Stimulated activated CD8-positive, alpha-beta memory T cell treated with anti-CD3 and anti-CD28 coated beads, Interleukin-15, amount 100 ng/mL, for 48 hours (primary cell): ENCODE measurements around the gene UBE2J2.

Source experiments
- DNase-seq, 2 donors: peaks; one replicate each; pipeline ENCODE4 v3.0.0-alpha.2; 2020; ENCODE audit warnings: low read depth in 2 of 2

Gene UBE2J2

DNA sequence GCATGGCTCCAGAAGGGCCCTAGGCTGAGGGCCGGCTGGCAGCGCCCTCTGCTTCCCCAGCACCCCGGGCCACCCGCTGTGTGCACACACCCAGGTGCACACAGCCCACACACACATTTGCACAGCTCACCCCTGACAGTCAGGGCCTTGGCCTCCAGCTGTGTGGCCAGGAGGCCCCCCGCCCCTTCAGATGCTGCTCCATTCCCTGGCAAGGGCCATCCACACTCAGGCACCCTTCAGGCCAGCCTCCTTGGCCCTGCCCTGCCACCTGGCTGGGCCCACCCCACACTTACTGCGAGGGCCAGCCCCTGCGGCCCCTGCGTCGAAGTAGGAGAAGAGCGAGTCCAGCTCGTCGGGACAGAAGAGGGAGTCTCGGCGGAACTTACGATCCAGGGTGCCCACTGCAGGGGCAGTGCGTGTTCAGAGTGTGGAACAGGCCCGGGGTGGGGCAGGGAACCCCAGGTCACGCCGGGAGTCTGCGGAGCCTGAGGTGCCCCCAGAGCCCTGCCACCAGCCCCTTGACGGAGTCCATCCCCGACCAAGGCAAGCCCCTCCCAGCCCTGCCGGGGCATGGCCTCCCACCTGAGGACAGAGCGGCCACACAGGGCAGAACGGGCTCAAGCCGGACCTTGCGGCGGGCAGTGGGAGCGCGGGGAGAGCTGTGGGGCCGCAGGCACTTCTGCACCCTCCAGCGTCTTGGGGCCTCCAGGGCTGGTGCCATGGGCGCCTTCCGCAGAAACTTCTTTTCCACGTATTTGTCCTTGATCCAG, 21.7 kb upstream of the UBE2J2 start:
- DNase-seq, result no peak

DNA sequence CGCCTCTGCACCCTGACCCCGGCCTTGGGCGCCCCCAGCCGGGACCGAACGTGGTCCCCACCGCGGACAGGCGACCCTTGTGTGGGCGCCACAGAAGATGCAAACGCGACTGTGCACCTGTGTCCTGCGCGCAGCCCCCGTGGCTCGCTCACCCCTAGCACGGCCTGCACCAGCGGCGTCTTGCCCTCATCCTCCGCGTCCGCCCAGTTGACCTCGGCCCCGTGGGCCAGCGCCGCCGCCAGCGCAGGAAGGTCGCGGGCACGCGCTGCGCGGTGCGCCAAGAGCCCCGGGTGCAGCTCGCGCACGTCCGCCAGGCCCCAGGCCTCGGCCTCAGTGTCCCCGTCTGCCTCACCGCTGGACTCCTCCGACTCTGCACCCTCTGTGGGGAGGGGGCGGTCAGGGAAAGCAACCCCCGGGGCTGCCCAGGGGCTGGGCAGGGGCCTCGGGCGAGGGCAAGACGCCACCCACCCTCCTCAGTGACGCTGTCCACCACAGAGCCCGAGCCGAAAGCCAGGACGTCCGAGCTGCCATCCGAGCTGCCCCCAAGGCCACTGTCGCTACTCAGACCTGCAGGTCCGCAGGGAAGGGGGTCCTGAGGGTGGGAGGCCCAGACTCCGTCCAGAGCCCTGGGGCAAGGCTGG, 20.7 kb upstream of the UBE2J2 start:
- no peak for DNase-seq

DNA sequence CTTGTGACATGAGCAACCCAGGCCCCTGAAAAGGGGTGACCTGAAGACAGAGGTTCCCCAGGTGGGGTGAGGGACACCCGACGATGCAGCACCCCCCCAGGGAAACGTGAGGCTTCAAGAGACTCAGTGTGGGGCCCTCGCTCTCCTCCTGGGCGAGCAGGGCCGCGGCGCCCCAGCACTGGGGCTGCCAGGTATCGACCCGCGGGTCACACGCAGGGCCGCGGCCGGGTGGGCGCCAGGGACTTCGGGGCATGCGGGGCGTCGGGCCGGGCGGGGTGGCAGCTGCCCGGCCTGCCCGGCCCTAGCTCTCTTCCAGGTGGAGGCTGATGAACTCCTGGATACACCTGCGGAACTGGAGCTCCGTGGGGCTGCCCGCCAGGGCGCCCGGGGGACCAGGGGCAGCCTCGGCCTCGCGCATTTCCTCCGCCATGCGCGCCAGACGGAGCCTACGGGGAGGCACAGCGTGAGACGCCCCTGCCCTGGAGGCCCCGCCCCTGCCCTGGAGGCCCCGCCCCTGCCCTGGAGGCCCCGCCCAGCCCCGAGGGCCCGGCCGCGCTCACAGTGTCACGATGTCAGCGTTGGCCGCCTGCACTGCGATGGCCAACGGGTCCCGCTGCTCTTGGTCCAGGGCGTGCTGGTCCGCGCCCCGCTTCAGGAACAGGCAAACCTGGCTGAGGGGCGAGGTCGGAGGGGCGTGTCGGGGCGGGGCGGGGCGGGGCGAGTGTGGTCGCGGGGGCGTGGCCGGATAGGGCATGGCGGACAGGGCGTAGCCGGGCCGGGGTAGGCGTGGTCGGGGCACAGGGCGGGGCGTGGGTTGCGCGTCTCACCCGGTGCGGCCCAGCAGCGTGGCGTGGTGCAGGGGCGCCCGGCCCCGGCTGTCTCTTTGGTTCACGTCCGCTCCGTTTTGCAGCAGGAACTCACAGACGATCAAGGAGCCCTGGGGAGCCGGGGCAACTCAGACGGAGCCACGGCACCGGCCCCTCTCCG, 19.9 kb upstream of the UBE2J2 start:
- no peak for DNase-seq

DNA sequence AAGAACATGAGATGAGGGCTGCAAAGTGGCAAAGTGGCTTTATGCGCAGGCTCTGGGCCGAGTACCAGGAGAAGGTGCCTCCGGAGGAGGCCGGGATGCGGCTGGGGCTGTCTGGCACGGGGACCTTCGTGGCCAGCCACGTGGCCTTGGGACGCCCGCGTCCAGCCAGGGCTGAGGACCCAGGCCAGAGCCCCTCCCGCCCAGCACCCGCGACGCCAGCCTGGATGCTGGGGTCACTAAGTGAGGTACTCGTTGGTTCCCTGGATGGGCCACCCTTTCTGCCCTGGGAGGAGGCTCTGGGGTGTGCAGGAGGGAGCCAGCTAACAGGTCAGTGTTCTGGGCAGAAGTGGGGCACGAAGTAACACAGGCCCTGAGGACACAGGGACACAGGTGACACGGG, 19.2 kb upstream of the UBE2J2 start:
- DNase-seq, result no peak

DNA sequence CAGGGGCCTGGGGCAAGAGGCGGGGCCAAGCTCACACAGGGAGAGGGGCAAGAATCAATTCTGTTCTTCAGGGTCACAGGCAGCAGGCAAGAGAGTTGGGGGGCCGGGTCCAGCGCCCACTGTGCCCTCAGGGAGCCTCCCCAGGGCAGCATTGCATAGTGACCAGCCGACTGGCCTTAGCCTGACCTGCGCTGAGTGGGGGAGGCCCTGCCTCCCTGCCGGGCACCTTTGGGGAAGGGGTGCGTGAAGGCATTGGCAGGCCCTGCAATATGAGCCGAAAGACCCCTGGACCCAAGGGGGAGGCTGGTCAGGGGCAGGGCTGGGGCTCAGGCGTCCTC, 18.8 kb upstream of the UBE2J2 start:
- DNase-seq, result no peak

- DNase-seq, result peak in 1 of 2 donors; percentile 40
Observed at GRCh38 chr1:1291548-1292441, 18.1 kb upstream of the UBE2J2 start.

GRCh38 chr1:1291023-1291528, 17.4 kb upstream of the UBE2J2 start:
- no peak for DNase-seq

- no peak for DNase-seq
Observed at GRCh38 chr1:1290238-1290731, 16.6 kb upstream of the UBE2J2 start.

DNA sequence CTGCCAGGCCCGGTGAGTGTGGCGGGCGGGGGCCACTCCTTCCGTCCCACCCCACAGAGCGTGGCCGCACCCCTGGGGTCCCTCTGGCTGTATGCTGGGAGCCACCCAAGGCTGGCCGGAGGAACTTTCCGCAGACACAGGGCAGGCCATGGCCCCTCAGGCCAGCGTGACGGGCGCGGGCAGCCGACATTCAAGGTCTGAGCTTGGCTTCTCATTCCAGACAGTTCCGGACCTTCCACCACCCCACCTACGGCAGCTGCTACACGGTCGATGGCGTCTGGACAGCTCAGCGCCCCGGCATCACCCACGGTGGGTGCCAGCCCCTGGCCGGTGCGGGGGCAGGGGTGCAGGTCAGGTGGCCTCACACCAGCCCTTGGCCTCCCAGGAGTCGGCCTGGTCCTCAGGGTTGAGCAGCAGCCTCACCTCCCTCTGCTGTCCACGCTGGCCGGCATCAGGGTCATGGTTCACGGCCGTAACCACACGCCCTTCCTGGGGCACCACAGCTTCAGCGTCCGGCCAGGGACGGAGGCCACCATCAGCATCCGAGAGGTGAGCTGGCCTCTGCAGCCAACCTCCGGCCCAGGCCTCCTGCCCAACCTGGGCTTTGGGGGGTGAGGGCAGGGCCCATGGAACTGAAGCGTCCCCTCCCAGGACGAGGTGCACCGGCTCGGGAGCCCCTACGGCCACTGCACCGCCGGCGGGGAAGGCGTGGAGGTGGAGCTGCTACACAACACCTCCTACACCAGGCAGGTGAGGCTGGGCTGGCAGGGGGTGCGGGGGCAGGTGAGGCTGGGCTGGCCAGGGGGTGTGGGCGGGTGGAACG, 13.8 kb upstream of the UBE2J2 start:
- no peak for DNase-seq

DNA sequence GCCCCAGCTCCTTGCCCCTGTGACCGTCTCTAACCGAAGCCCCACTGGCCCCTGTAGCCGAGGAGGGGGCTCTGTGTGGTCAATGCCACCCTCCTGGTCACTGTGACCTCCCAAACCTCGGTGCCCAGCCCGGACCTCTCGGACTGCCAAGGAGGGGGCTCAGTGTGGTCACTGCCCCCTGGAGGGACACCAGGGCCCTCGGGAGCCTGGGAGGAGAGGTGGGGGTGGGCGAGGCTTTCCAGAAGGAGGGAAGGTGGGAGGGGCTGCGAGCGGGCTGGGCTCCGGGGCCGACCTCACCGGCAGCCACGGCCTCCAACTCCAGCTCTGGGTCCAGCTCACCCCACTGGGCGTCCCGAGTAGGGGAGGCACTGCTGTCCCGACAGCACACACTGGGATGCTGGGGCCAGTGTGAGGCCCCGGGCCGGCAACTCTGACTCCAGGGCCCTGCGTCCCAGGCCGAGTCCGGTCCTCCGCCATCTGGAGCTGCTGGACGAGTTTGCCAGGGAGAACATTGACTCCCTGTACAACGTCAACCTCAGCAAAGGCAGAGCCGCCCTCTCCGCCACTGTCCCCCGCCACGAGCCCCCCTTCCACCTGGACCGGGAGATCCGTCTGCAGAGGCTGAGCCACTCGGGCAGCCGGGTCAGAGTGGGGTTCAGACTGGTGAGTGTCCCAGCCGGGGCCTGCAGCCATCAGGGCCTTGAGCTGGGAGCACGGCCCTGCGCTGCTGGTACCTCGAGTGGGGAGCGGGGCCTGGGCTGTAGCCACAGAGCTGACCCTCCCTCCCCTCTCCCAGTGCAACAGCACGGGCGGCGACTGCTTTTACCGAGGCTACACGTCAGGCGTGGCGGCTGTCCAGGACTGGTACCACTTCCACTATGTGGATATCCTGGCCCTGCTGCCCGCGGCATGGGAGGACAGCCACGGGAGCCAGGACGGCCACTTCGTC, 12.9 kb upstream of the UBE2J2 start:
- DNase-seq, result no peak

GRCh38 chr1:1285611-1286311, 12.1 kb upstream of the UBE2J2 start:
- DNase-seq, result no peak

GRCh38 chr1:1285102-1285571, 11.5 kb upstream of the UBE2J2 start:
- no peak for DNase-seq

DNA sequence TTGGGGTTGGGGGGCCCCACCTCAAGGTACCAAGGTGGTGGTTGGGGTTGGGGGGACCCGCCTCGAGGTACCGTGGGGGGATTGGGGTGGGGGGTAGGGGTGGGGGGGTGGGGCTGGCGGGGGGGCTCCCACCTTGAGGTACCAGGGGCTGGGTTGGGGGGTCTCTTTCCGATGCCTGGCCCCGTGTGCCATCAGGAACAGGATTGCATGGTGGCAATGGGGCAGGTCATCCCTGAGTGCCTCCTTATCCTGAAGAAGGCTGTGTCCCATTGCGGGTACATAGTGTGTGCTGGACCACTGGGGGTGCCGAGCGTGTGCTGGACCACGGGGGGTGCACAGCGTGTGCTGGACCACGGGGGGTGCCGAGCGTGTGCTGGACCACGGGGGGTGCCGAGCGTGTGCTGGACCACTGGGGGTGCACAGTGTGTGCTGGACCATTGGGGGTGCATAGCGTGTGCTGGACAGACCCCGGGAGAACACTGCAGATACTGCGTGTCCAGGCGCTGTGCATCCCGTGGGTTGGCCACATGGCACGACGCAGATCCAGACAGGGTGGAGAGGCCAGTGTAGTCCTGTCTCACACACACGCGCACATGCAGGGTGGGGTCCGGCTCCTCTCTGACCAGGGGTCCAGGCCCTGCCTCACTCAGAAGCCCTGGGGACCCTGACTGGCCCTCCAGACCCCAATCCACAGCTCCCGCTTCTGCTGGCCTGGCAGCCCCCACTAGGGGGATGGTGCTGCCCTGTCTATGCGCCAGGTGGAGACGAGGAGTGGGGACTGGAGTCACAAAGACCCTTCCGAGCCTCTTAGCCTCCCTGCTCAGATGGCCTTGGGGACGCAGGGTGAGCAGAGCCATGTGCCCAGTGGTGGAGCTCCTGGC, 10.8 kb upstream of the UBE2J2 start:
- DNase-seq, result no peak

DNA sequence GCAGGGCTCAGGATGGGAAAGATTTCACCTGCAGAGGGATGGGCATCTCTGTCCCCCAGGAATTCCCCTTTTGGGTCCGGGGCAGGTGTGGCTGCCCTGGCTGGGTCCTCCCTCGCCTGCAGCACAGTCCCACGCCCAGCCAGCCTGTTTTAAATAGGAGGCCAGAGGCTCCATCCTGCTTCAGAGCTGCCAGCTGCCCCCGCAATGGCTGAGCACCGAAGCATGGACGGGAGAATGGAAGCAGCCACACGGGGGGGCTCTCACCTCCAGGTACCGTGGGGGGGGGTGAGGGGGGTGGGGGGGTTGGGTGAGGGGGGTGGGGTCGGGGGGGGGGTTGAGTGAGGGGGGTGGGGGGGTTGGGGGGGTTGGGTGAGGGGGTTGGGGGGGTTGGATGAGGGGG, 10.2 kb upstream of the UBE2J2 start:
- no peak for DNase-seq

- peak in 1 of 2 donors; percentile 44 for DNase-seq
Observed at GRCh38 chr1:1282998-1283397, 9.3 kb upstream of the UBE2J2 start.

GRCh38 chr1:1281533-1282321, 8.1 kb upstream of the UBE2J2 start:
- peak in 1 of 2 donors; percentile 19 for DNase-seq
